ENCODE results near the gene DDRGK1.
"Not testable (repeated sequence)": the region's sequence is repeated elsewhere in the genome, so short reads cannot be mapped to it uniquely, and the experiment has no call there.

DDRGK1 gene

GRCh38 chr20:3210346-3210745 lies 5.9 kb upstream of the DDRGK1 start:
- no peak for DNase-seq

GRCh38 chr20:3209946-3210317 lies 5.5 kb upstream of the DDRGK1 start:
- DNase-seq, result no peak

- peak; percentile 74 for DNase-seq
Measured at GRCh38 chr20:3209257-3209945, 4.9 kb upstream of the DDRGK1 start, which contains the start of gene ITPA. TSS of gene ITPA (plus strand) at chr20:3209498. CDS start at chr20:3209552, 54 bp downstream.

GRCh38 chr20:3208786-3209256 lies 4.3 kb upstream of the DDRGK1 start:
- no peak for DNase-seq

- peak; percentile 8 for DNase-seq
Measured at GRCh38 chr20:3203315-3204123, 963 bp downstream of the DDRGK1 start.

- DNase-seq, result no peak
Measured at GRCh38 chr20:3202965-3203314, 1.5 kb downstream of the DDRGK1 start.

- no peak for DNase-seq
Measured at GRCh38 chr20:3199976-3200755, 4.3 kb downstream of the DDRGK1 start.

GRCh38 chr20:3199206-3199605 lies 5.3 kb downstream of the DDRGK1 start:
- DNase-seq, result no peak

GRCh38 chr20:3195590-3196237 lies 8.8 kb downstream of the DDRGK1 start:
- no peak for DNase-seq

- DNase-seq, result no peak
Measured at GRCh38 chr20:3194617-3195280, 9.7 kb downstream of the DDRGK1 start.

GRCh38 chr20:3193806-3194616 lies 10.5 kb downstream of the DDRGK1 start:
- DNase-seq, result no peak

GRCh38 chr20:3192226-3193015 lies 12.1 kb downstream of the DDRGK1 start:
- DNase-seq, result no peak

GRCh38 chr20:3190681-3191111 lies 13.8 kb downstream of the DDRGK1 start:
- DNase-seq, result no peak

GRCh38 chr20:3189561-3190131 lies 14.8 kb downstream of the DDRGK1 start:
- DNase-seq, result no peak

- no peak for DNase-seq
Measured at GRCh38 chr20:3188823-3189413, 15.6 kb downstream of the DDRGK1 start.

GRCh38 chr20:3187861-3188260 lies 16.6 kb downstream of the DDRGK1 start:
- not testable (repeated sequence) for DNase-seq

- no peak for DNase-seq
Measured at GRCh38 chr20:3183896-3184612, 20.4 kb downstream of the DDRGK1 start.

GRCh38 chr20:3182429-3182828 lies 22.1 kb downstream of the DDRGK1 start:
- not testable (repeated sequence) for DNase-seq

- no peak for DNase-seq
Measured at GRCh38 chr20:3181270-3181669, 23.2 kb downstream of the DDRGK1 start.
